GM12878 (cell line): ENCODE measurements around the gene MYO19. TPM values are rescaled to one million over a fixed set of nuclear protein-coding genes. Genes with fewer than 3 reads are reported as not detected.

ENCODE experiments used
- ATAC-seq: fragments of 200-7000 bp; cut with Tn5 transposase; 3 replicates; pipeline ENCODE4 v1.9.1; 2020; ENCODE audit warnings: mild to moderate bottlenecking, moderate library complexity
- BruUV-seq: library from RNA; stranded (reverse); fragments of 400-500 nt; replicated peaks from 2 replicates; lab custom pipeline; 2021; lab: Mats Ljungman, UMichigan
- CTCF ChIA-PET: fragments of 300-600 bp; sonication (Branson Sonifier 250); formaldehyde crosslinking; extraction: SDS; loops from one replicate; lab custom pipeline; 2021; ENCODE audit warnings: inconsistent platforms; lab: Yijun Ruan, JAX
- POLR2A ChIA-PET: fragments of 350-600 bp; formaldehyde crosslinking; extraction: SDS; loops from one replicate; lab custom pipeline; 2021; ENCODE audit warnings: inconsistent platforms; lab: Charles Lee
- RAD21 ChIA-PET: fragments of 300-600 bp; sonication (Branson Sonifier 250); formaldehyde crosslinking; loops from one replicate; lab custom pipeline; 2023; ENCODE audit warnings: antibody characterized with exemption; ENCODE audit not compliant: unreplicated experiment; lab: Charles Lee
- SMC1A ChIA-PET: fragments of 300-600 bp; sonication (Branson Sonifier 250); formaldehyde crosslinking; loops from one replicate; lab custom pipeline; 2023; ENCODE audit not compliant: unreplicated experiment, uncharacterized antibody; lab: Charles Lee
- DNase-seq: peaks from one replicate; pipeline ENCODE4 v3.0.0-alpha.2; 2011; ENCODE audit warnings: low read depth, low spot score
- FAIRE-seq: peaks from 3 replicates; lab custom pipeline; 2011; peaks lifted over from hg19 to GRCh38; lab: Jason Lieb, UNC
- H2AFZ ChIP-seq: 2 replicates; pipeline ENCODE4 v1.6.0; 2011; ENCODE audit warnings: low read depth, low read length, control low read depth; ENCODE audit not compliant: control insufficient read depth
- H3K27ac ChIP-seq: 2 replicates; pipeline ENCODE4 v1.5.1; 2011; ENCODE audit warnings: control low read depth; ENCODE audit not compliant: control insufficient read depth, insufficient read depth
- H3K27me3 ChIP-seq, 2 experiments: replicated peaks in 1 of 2; 2 replicates each; pipeline versions ENCODE4 v1.6.0 to v1.6.1; 2011; ENCODE audit warnings: low read length in 1 of 2; ENCODE audit not compliant: control insufficient read depth in 2 of 2, insufficient read depth in 2 of 2
- H3K36me3 ChIP-seq, 2 experiments: 2 replicates each; pipeline ENCODE4 v1.5.1; 2011; ENCODE audit warnings: low read length in 1 of 2; ENCODE audit not compliant: control insufficient read depth in 2 of 2, insufficient read depth in 2 of 2
- H3K4me1 ChIP-seq: 2 replicates; pipeline ENCODE4 v1.6.1; 2011; ENCODE audit warnings: mild to moderate bottlenecking, low read length, moderate library complexity, mixed read lengths; ENCODE audit not compliant: control insufficient read depth, insufficient read depth
- H3K4me2 ChIP-seq: 2 replicates; pipeline ENCODE4 v1.6.0; 2011; ENCODE audit warnings: control low read depth; ENCODE audit not compliant: control insufficient read depth, insufficient read depth
- H3K4me3 ChIP-seq: fragments of 200-600 bp; sonication (generic); 2 replicates; pipeline ENCODE4 v1.5.1; 2016
- H3K79me2 ChIP-seq: 2 replicates; pipeline ENCODE4 v1.6.0; 2011; ENCODE audit warnings: low read length; ENCODE audit not compliant: control insufficient read depth, insufficient read depth
- H3K9ac ChIP-seq: 2 replicates; pipeline ENCODE4 v1.8.0; 2011; ENCODE audit warnings: low read length, control low read depth, mixed read lengths; ENCODE audit not compliant: control insufficient read depth, insufficient read depth
- H3K9me3 ChIP-seq: replicated peaks from 3 replicates; pipeline ENCODE4 v1.5.1; 2011; ENCODE audit warnings: mild to moderate bottlenecking, low read length; ENCODE audit not compliant: control insufficient read depth, insufficient read depth
- H4K20me1 ChIP-seq: 2 replicates; pipeline ENCODE4 v1.6.0; 2011; ENCODE audit not compliant: control insufficient read depth, insufficient read depth
- BCL3 ChIP-seq: IDR thresholded peaks from 2 replicates; pipeline ENCODE4 v1.6.1; 2011; ENCODE audit warnings: borderline replicate concordance, low read depth, mild to moderate bottlenecking, moderate library complexity, low read length; ENCODE audit not compliant: insufficient read depth, poor library complexity, severe bottlenecking
- CBX3 ChIP-seq: fragments of 200-600 bp; sonication (generic); IDR thresholded peaks from 2 replicates; pipeline ENCODE4 v1.6.1; 2016; ENCODE audit warnings: low read depth, borderline replicate concordance
- E4F1 ChIP-seq: fragments of 450-650 bp; IDR thresholded peaks from 2 replicates; pipeline ENCODE4 v1.6.1; 2018; ENCODE audit warnings: borderline replicate concordance, mild to moderate bottlenecking; ENCODE audit not compliant: partially characterized antibody
- ETV6 ChIP-seq, 2 experiments: fragments of 450-650 bp in 1 of 2; IDR thresholded peaks in 1 of 2; conservative IDR thresholded peaks in 1 of 2; 2 replicates each; pipeline ENCODE4 v1.6.1; 2014; ENCODE audit warnings: antibody characterized with exemption in 1 of 2, borderline replicate concordance in 1 of 2, low read depth in 1 of 2, mild to moderate bottlenecking in 1 of 2, moderate library complexity in 1 of 2
- HCFC1 ChIP-seq: fragments of 150-350 bp; IDR thresholded peaks from 2 replicates; pipeline ENCODE4 v1.6.1; 2014; ENCODE audit warnings: low read length
- MLLT1 ChIP-seq: fragments of 450-650 bp; IDR thresholded peaks from 2 replicates; pipeline ENCODE4 v1.6.1; 2016; ENCODE audit warnings: mild to moderate bottlenecking
- MTA2 ChIP-seq: fragments of 450-650 bp; IDR thresholded peaks from 2 replicates; pipeline ENCODE4 v1.6.1; 2016; ENCODE audit warnings: low read depth, mild to moderate bottlenecking, moderate library complexity
- NFXL1 ChIP-seq: fragments of 450-650 bp; IDR thresholded peaks from 2 replicates; pipeline ENCODE4 v1.6.1; 2017; ENCODE audit warnings: antibody characterized with exemption, mild to moderate bottlenecking, borderline replicate concordance
- SMAD5 ChIP-seq: IDR thresholded peaks from 2 replicates; pipeline ENCODE4 v1.6.1; 2016; ENCODE audit warnings: antibody characterized with exemption, low read depth
- SMARCA5 ChIP-seq: fragments of 450-650 bp; IDR thresholded peaks from 2 replicates; pipeline ENCODE4 v1.6.1; 2017; ENCODE audit warnings: mild to moderate bottlenecking
- SP1 ChIP-seq: IDR thresholded peaks from one replicate; pipeline ENCODE4 v1.6.1; 2011; ENCODE audit warnings: low read depth, low read length
- SRF ChIP-seq, 2 experiments: IDR thresholded peaks; 2 replicates each; pipeline ENCODE4 v1.6.1; 2011; ENCODE audit warnings: low read depth in 2 of 2, low read length in 2 of 2, mild to moderate bottlenecking in 1 of 2, moderate library complexity in 1 of 2
- USF2 ChIP-seq: IDR thresholded peaks from 2 replicates; pipeline ENCODE4 v1.6.1; 2011; ENCODE audit warnings: low read depth, low read length, improper control_type of control experiment, borderline replicate concordance
- ZNF687 ChIP-seq: fragments of 450-650 bp; IDR thresholded peaks from 2 replicates; pipeline ENCODE4 v1.6.1; 2017; ENCODE audit warnings: mild to moderate bottlenecking, moderate library complexity
- WGBS: methylation state at CpG from one replicate; pipeline ENCODE4 v1.1.6; 2016; ENCODE audit warnings: low lambda C conversion rate; ENCODE audit not compliant: insufficient replicate concordance, insufficient coverage; ENCODE audit errors: missing lambda C conversion rate; 5-methylcytosine and 5-hydroxymethylcytosine counted together
- in situ Hi-C: fragments of 300-500 bp; cut with MboI; formaldehyde crosslinking; loops from 9 replicates; pipeline ENCODE4 v1.14.3; 2018; ENCODE audit warnings: mixed read lengths
- intact Hi-C: fragments of 100-400 bp; cut with micrococcal nuclease; formaldehyde crosslinking; loops from one replicate; pipeline ENCODE4 v1.14.2; 2022; ENCODE audit not compliant: unreplicated experiment
- polyA plus RNA-seq, 11 experiments: library from polyadenylated mRNA; depleted of rRNA in 4 of 11; unstranded in 6 of 11; stranded (reverse) in 5 of 11; fragments of >200 nt; fragmentation: Nextera tagmentation in 4 of 11; fragmentation: Illumina TruSeq in 1 of 11; extraction: Ambion mirVana in 4 of 11; extraction: Trizol in 1 of 11; gene quantifications; 1 replicate in 1 of 11; 2 replicates in 10 of 11; pipeline versions ENCODE4 v1.2.1 to v1.2.3, GENCODE V29; 2011 to 2016; ENCODE audit warnings: inconsistent platforms in 2 of 11, missing spikeins in 2 of 11, low read depth in 1 of 11
- total RNA-seq, 4 experiments: library from RNA; depleted of rRNA in 3 of 4; stranded (reverse); fragments of >200 nt in 3 of 4; fragmentation: Illumina TruSeq in 1 of 4; extraction: Trizol in 1 of 4; gene quantifications; 2 replicates each; pipeline versions ENCODE4 v1.2.1 to v1.2.3, GENCODE V29; 2013 to 2021

Gene MYO19
- total and polyA plus RNA-seq, 10 of the 15 experiments (the other 5 are each of a cell fraction or from before 2014, with no cell fraction given), result 11.4 to 103 (median 67.1) TPM

- ATAC-seq (no peak), DNase-seq (no peak), FAIRE-seq (no peak)
- no TSS peak for BruUV-seq
- WGBS, result 97% methylated on average over 6 of the region's 6 CpGs
- no peaks in the 10 kb centered on the region for H3K79me2 ChIP-seq
- H2AFZ ChIP-seq, result no peak overlapping the region
- SMC1A ChIA-PET, result interaction anchor here (0.5 kb wide), 1 partner anchor 25 kb away, joined by 3 read pairs; no protein-coding TSS in a partner anchor
- no peak overlapping the region for H3K27ac ChIP-seq
- RAD21 ChIA-PET, result no interaction called here
- no peaks in the 10 kb centered on the region for H3K9me3 ChIP-seq
- no peaks in the 10 kb centered on the region for H3K4me1 ChIP-seq
- no peaks in the 10 kb centered on the region for H4K20me1 ChIP-seq
- intact Hi-C loops (no loop called here), in situ Hi-C loops (no loop called here)
- POLR2A ChIA-PET, result no interaction called here
- no peaks in the 10 kb centered on the region for H3K27me3 ChIP-seq
- peaks cover 22% of the 10 kb centered on the region in 2 experiments; a peak in 3 of 4 replicates for H3K36me3 ChIP-seq
- CTCF ChIA-PET, result no interaction called here
- no peak overlapping the region for H3K9ac ChIP-seq
- H3K4me3 ChIP-seq, result no peak overlapping the region
- H3K4me2 ChIP-seq, result no peak overlapping the region
- no peak for TF ChIP-seq MTA2
- no peak for TF ChIP-seq USF2
- no peak for TF ChIP-seq BCL3
- no peak for TF ChIP-seq ZNF687
- TF ChIP-seq ETV6 (conservative IDR thresholded peaks at IDR 0.05 in 1 of 2, IDR thresholded peaks at IDR 0.05 in 1 of 2; ENCODE audit: borderline replicate concordance in 1 of 2, low read depth in 1 of 2), result no peak
- TF ChIP-seq NFXL1, result no peak
- TF ChIP-seq SMARCA5, result no peak
- no peak for TF ChIP-seq HCFC1
- TF ChIP-seq SP1, result no peak
- no peak for TF ChIP-seq SMAD5
- no peak for TF ChIP-seq CBX3
- TF ChIP-seq MLLT1, result no peak
- no peak for TF ChIP-seq SRF (IDR thresholded peaks at IDR 0.05; ENCODE audit: low read depth in 2 of 2, low read length in 2 of 2)
- no peak for TF ChIP-seq E4F1
Observed at GRCh38 chr17:36511216-36511615, 23.5 kb downstream of the MYO19 start.
